ENCODE data around the gene HPSE2.
"Not testable (repeated sequence)": the region's sequence is repeated elsewhere in the genome, so short reads cannot be mapped to it uniquely, and the experiment has no call there.

HPSE2 gene

DNA sequence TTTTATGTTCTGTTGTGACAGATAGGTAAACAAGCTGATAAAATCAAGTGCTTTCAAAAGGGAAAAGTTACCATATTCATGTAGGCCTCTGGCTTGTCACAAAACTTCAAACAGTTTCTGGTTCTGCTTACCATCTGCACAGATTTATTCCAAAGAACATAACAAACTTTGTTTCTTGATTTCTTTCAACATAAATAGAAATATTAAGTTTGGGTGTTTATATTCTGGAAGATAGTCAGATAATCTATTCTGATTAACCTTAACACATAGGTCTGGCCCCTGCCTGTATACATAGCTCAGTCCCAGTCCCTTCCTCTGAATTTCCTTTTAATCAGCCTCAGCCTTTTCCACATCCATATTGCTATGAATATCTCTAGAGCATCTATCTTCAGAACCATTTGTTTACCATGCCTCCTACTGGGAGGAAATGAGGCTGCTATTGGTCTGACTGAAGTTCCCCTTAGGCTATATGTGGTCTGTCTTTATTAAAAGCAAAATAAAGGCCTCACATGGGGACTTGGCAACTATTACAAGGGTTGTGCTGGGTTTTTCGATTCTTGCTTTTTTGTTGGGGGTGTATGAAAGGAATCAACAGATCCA, 319.0 kb downstream of the HPSE2 start:
- DNase-seq: no peak

DNA sequence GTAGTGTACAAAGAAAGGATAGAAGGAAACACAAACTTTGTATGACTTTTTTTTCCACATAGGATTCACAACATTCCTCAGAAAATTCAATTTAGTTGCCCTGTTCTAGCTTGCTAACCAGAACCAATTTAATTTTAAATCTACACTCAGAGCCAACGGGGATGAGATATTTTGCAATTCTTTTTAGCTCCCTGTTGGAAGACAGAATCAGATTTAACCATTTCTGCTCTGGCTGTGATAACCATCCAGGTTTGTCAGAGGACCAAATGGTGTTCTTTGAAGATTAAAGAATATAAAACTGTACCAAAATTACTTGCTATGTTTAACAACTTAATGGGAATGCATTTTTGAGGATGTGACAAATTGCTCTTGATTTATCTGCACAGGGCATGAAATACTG, 319.7 kb downstream of the HPSE2 start:
- no peak for DNase-seq

DNA sequence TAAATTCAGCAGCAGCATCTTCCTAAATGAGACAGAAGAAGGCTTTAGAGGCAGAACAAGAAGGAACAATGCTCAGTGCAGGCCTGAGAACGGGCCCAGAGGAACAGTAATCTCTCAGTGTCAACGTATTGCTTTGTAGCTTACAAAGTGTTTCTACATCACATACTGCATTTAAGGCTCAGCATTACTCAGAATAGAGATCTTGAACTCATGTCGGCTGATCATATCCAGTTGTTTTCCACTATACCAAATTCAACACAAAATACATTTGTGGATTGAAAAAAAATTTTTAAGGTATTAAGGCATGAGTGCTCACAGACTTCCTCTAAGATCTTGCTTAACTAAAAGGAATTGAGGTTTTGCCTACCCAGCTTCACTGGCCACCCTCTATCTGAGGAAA, 325.1 kb downstream of the HPSE2 start:
- no peak for DNase-seq

DNA sequence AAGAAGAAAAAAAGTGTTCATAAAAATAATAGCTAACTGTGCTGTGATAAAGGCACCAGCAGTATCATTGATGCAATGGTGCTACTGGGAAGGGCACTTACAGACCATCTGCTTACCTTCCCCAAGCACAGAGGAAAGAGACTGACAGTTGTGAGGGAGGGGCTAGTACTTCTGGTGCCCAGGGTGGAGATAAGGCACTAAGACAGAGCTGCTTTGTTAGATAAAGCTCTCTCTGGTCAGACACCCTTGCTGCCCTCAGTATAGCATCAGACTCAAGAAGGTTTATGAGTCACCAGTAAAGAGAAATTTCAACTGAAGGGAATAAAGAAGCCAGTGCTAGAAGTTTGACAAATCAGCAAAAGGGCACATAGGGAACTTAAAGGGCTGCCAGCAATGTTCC, 325.6 kb downstream of the HPSE2 start:
- no peak for DNase-seq

DNA sequence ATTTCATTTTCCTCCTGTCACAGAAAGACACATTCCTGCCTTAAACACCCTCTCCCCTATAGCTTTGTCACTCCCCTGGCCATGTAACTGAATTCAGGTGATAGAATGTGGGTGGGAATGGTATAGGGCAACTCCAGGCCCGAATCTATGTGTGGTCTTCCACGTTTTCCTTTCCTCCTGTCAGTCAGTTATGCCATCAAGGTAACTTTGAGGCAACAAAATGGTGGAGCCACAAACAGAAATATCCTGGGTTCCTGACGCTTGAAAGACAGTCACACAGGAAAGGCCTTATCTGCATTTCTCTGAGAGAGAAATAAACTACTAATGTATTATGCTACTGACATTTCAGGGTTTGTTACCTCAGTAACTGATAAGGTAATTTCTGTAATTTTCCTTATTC, 326.8 kb downstream of the HPSE2 start:
- DNase-seq: no peak

DNA sequence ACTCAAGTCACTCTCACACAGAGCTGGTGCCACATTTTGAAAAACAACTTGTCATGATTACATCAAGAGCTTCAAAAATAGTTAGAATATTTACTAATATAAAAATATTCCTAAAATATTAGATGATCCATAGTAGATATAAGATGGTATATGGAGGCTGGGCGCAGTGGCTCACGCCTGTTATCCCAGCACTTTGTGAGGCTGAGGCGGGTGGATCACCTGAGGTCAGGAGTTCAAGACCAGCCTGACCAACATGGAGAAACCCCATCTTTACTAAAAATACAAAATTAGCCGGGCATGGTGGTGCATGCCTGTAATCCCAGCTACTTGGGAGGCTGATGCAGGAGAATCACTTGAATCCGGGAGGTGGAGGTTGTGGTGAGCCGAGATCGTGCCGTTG, 327.4 kb downstream of the HPSE2 start:
- DNase-seq: not testable (repeated sequence)

DNA sequence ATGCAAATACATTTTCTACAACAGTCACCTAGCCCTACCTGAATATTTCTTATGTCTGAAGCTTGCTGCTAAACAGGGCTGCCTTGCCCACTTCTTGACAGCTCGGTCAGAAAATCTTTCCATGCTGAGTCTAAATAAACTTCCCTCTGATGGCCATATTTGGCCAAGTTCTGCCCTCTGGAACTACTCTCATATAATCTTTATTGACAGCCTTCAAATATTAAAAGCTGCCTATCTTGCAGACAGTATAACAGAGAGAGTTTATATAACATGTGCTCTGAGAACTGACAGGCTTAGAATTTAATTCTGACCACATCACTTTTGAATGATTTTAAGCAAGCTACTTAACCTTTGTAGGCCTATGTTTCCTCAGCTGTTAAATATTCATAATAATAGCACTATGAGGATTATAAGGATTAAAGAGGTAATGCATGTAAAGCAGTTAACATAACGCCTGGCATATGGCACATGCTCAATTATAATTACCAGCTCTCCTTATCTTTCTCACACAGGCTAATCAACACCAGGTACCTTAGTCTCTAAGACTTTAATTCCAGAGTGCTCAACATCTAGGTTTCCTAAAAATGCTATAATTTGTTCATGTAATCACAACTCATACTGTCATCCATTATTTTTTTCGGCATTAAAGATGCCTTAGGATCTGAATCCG, 334.1 kb downstream of the HPSE2 start:
- DNase-seq: no peak

DNA sequence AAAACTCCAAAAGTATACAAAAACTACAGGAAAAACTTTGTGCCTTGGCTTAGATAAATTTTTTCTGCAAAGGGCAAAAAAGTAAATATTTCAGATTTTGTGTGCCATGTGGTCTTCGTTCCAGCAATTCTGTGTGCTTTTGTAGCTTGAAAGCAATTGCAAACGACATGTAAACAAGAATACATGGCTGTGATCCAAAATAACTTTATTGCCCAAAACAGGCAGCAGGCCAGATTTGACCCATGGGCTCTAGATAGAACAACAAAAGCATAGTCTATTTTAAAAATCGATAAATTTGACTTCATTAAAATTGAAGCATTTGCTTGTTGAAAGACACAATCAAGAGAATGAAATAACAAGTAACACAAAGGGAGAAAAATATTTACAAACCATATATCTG, 336.6 kb downstream of the HPSE2 start:
- DNase-seq: no peak

DNA sequence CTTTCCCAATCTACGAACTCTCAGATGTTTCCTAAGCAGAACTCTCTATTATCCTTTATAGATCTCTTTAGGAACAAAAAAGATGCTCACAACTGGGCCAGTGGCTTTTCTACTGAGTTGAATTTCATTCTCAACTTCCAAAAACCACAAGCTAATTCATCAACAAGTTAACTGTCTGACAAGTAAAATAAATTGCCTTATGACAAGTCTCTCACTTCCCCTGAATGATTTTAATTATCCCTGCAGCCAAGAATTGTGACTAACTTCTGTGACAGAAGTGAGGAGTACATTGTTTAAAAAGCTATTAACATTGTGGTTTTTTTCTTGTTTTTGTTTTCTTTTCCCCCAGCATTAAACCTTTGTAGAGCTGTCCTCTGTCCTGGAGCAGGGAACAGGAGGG, 343.1 kb downstream of the HPSE2 start:
- DNase-seq: no peak

DNA sequence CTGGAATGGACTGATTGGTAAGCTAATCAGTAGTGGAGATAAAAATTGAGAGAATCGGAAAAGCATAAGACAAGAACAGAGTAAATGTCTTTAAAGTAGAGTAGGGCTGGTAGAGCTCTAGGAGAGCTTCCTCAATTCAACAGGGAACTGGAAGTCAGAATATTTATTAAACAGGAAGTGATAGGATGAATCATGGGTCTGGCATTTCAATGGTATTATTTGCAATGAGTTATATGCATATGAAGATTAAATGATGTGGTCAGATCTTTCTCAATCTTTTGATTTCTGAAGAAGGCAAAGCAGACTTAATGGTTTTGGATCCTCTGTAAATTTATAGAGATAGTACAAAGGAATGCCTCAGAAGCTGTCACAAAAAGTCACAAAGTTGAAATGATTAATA, 349.0 kb downstream of the HPSE2 start:
- no peak for DNase-seq

DNA sequence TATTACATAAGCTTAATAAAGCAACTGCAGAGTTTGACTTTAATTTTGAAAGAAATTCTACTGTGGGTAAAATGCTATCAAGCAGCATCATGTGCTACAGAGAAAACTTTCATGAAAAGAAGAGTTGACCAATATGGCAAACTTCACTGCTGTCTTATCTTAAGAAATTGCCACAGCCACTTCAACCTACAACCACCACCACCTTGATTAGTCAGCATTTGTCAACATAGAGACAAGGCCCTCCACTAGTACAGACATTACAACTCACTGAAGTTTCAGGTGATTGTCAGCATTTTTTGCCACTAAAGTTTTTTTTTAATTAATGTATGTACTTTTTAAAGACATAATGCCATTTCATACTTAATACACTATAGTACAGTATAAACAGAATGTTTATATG, 350.3 kb downstream of the HPSE2 start:
- no peak for DNase-seq

DNA sequence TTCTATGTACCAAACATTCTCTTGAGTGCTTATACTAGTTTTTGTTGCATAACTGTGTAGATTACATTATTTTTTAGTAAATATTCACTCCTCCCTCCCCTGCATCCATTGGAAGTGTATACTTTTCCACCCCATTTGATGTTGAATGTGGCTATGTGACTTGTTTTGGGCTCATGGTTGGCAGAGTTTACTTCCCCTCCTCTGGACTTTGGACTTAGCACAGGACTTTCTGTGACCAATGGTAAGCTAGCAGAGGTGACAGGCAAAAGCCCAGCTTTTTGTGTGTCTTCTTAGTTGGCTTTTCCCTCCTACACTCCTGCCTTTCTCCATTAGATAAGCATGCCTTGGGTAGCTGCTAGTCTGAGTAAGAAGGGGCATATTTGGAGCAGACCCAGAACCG, 353.9 kb downstream of the HPSE2 start:
- no peak for DNase-seq

DNA sequence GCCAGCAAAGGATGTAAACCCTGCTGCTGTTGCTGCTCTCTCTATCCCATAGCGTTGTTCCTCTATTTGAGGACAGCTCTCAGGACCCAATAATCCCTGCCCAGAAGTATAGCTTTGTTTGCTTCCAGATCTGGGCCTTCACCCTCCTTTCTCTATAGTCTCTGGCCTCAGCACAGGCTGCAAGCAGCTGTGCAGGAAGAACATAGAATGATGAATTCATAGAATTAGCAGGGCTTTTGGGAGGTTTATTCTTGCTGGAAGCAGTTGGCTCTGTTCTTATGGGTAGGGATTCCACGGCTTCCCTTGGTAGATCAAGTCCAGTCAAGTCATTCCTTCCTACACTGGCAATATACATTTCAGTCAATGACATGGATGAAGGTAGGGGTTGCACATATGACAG, 354.7 kb downstream of the HPSE2 start:
- no peak for DNase-seq

DNA sequence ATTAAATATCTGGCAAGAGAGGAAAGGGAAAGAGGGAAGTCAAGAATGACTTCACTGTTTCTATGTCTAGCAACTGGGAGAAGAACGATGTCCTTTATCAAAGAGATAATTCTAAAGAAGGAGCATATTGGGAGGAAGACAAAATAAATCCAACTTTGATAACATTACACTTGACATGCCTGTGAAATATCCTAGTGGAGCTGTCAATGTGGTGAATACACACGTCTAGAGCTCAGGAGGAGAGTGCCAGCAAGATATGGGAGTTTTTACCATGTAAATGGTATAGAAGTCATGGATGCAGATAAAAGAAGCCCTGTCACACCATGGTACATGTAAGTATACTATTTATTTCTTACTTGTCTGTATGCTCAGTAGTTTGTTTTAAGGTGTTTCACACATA, 356.7 kb downstream of the HPSE2 start:
- no peak for DNase-seq

DNA sequence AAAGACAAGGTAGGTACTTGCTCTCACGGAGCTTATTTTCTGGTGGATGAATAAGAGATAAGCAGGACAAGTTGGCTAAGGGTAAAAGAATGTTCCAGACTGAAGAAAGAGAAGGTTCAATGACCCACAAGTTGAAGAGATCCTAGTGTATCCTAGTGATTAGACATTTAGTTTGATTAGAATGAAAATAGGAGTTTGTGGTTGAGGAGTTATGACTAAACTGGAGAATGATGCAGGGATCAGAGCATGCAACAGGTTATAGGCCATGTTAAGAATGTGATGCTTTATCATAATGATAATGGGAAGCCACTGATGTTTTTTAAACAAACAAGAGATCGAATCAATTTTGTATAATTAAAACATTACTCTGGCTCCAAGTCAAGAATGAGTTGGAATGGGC, 357.2 kb downstream of the HPSE2 start:
- DNase-seq: no peak

DNA sequence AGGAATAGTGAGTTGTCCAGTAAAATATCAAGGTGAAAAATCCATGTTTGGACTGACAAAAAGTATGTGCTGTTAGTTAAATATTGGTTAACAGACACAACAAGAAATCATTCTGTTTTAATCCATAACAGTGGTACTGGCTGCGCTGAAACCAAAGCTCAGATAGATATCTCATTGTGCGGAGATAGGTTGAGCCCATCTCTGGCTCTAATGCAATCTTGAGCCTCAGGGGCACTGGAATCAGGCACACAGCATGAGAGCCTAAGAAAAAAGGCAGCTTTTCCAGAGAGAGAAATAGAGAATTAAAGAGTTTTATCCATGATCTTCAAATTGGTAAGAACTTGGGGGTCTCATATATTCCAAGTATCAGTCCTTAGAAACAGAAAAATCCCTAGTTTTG, 373.7 kb downstream of the HPSE2 start:
- DNase-seq: no peak

DNA sequence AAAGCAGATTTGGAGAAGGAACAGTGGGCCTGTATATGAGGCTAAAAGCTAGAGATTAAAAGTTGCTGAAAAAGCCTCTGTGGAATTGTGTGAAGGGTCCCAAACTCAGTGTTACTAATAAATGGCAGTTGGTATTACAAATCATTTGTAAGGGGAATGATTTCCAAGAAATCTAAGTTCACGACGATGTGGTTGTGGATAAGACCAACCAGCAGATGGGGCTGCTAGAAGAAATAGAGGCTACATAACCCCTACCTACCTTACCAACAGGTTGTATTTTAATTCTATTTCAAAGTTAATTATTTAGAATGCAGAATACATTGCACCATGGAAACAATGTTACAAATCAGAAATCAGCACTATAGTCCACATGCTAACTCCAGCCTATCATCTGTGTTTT, 377.1 kb downstream of the HPSE2 start:
- DNase-seq: no peak

DNA sequence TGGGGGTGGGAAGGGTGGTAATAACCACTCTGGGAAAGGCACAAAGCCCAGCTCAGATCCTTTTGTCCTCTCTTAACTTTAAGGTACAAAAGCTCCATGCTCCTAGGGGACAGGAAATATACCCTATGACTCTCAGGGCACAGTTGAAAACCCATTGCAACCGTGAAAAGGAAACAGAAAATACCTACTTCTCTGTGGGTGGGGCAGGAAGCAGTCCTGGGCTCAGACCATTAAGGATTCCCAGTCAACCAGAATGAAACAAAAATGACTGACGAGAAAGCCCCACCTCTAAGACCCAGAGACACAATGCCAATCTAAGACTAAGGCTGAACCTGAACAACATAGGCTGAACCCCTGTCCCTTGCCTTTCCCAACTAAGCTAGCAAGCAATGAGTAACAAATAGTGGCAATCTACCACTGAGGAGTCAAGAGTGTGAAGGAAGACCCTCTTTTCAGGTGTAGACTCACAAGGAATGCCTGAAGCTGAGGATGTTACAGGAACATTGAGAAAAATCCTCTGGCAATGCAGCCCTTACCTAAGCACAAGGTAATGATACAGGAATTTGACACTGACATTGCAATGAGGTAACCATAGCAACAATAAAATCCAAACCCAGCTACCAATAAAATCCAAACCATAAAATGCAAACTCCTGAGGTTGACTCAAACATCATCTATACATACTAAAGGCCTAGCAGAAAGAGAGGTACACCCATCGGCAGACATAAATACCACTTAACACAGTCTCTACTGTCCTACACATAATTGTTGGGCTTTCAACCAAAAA, 380.1 kb downstream of the HPSE2 start:
- no peak for DNase-seq

DNA sequence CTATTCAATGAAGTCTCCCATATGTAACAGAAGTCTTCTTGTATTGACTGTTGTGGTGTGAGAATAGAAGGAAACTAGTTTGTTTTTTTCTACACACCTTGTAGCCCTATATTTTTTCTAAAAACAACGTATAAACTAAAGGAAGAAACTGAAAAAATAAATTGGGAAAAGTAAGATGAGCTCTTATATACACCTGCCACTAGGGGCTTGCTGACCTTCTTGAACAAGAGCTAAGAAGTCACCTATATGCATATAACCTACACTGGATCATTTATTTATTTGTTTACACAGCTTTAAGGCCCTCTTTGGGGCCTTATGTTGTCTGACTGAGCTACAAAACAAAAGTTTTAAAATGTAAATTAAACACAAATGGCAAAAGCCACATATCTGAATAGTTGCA, 383.0 kb downstream of the HPSE2 start:
- no peak for DNase-seq

DNA sequence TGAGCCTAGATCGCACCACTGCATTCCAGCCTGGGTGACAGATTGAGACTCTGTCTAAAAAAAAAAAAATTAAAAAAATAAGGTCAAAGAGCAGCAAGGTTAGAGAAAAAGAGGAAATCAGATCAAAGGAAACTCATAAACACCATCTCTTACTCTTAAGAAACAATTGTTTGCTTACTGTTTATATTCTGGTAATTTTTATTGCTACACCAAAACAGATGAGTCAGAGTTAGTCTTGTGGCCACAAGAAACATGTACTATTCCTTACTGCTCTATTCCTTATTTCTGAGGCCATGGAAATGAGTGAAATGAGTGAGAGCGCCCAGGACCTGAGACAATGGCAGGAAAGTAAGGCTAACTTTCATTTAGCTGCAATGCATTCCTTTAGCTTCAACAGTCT, 387.3 kb downstream of the HPSE2 start:
- DNase-seq: no peak

DNA sequence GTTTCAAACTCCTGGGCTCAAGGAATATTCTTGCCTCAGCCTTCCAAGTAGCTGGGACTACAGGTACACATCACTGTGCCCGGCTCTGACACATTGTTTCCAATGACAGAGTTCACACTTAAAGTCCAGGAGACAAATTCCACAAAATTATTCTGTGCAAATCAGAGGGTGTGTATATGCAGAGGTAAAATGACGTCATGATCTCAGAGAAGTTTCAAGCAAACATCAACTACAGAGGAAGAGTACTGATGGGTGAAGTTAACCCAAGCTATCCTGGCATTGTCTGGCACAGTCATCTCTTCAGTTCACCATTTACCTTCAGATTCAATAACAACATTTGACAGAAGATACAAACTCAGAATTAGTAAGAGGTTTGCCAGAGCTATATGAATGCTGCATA, 388.9 kb downstream of the HPSE2 start:
- no peak for DNase-seq

DNA sequence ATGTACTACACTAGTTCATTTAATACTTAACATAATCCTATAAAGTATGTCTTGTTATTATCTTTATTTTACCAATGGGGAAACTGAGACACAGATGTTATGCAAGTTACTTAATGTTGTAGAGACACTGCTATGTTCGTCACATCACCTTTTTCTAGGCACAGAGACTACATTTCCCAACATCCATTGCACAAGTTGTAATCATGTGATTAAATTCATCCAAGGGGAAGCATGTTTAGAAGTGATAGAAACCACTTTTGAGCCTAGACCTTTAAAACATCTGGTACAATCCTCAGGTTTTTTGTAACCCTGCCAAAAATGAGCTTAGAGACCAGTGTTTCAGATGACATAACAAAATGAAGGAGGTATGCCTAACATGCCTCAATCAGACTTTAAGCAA, 402.1 kb downstream of the HPSE2 start:
- DNase-seq: no peak

DNA sequence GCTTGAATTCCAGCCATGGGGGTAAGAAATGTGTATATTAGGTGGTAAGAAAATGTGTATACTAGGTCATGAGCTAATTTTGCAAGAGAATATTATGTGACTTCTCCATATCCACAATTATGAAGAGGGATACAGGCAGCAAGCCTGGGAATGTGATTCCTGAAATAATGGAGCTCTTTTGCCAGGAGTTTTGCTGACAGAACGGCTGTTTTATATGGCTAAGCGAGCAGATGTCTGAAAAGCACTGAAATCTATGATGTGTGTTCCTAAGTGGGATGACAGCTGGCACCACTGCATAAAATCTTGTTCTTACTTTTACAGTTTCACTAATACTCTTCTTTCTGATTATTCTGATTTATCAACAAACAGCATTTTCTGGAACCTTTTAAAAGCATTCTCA, 402.9 kb downstream of the HPSE2 start:
- DNase-seq: no peak

DNA sequence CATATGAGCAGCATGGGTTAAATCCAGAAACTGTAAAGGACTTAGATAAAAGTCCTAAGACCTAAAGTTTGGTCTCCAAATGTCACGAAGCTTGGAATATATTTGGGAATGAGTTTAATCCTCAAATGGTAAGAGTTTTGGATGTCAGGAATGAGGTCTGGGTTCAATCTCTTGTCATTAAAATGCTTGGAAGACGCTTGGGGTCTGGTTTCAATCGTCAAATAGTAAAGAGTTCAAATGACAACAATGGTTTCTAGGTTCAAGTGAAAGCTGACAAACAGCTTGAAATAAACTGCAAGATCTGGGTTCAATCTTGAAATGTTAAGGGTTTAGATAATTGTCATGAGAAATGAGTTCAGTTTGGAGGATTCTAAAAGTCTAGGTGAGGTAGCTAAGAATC, 403.5 kb downstream of the HPSE2 start:
- DNase-seq: no peak

DNA sequence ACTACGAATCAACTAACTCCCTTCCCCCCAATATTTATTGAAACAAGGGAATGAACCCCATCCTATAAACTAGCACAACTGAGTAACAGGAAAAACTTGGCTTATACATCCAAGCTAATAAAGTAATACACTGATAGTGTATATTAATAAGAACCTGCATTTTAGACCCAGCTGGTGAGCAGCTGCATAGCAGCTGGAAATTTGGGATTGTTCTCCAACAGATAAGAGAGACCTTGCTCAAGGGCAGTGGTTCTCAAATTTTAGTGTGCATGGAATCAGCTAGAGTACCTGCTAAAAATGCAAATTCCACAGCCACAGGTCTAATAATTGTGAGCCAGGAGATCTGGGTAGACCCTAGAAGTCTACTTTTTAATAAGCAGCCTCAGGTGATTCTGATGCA, 404.3 kb downstream of the HPSE2 start:
- no peak for DNase-seq

All from stimulated activated CD4-positive, alpha-beta T cell treated with anti-CD3 and anti-CD28 coated beads, Interleukin-12 subunit alpha, Interleukin-12 subunit beta, amount 100 ng/mL, for 4 hours (primary cell).